GM12892 (cell line): ENCODE data around the gene SLC6A2.

ENCODE experiments used
- POLR2A ChIP-seq: IDR thresholded peaks from 2 replicates; pipeline ENCODE4 v1.6.1; 2011; ENCODE audit warnings: low read depth, low read length, control low read depth
- POLR2AphosphoS5 ChIP-seq: IDR thresholded peaks from 2 replicates; pipeline ENCODE4 v1.6.1; 2011; ENCODE audit warnings: low read depth, low read length, control low read depth
- TAF1 ChIP-seq: IDR thresholded peaks from 2 replicates; pipeline ENCODE4 v1.6.1; 2011; ENCODE audit warnings: low read depth, mild to moderate bottlenecking, control low read depth, low read length, borderline replicate concordance

- TF ChIP-seq POLR2A (no peak), TAF1 (no peak), POLR2AphosphoS5 (no peak)
Measured at GRCh38 chr16:55630774-55631173, 25.0 kb upstream of the SLC6A2 start.
